ENCODE results near the gene NARF. TPM values are rescaled to one million over a fixed set of nuclear protein-coding genes. Genes with fewer than 3 reads are reported as not detected.

Gene NARF
- total RNA-seq, 1 donor from 2014 or later: 40.0 TPM

DNA sequence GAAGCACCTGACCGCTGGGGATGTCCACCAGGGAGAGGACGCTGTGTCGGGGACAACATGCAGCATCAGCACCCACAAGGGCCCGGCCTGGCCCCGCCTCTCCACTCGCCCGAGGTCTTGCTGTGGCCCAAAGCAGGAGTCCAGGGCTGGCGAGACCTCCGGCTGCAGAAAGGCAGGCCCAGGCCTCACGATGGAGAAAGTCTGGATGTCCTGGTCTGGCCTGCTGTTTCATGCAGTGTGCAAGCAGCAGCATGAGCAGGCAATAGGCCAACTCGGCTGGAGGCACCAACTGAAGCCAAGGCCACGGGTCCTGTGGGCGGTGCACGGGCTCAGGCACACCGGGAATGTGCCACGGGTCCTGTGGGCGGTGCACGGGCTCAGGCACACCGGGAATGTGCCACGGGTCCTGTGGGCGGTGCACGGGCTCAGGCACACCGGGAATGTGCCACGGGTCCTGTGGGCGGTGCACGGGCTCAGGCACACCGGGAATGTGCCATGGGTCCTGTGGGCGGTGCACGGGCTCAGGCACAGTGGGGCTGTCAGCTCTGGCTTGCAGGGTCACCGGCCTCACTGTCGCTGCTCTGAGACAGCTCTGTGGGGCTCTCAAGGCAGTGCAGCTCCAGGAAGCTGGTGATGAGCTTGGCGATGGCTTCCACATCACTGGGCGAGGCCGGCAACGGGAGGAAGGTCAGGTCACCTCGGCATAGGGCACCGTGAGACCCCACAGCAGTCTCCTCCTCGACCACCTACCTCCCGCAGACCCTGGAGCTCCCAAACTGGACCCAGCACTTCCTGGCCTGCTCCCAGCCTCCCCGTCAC, 14.9 kb upstream of the NARF start:
- DNase-seq (ENCODE audit: low read depth): no peak
- peaks cover 9% of the 10 kb centered on the region for H3K36me3 ChIP-seq (ENCODE audit: control insufficient read depth, insufficient read depth, low read length)
- H3K27me3 ChIP-seq (ENCODE audit: control insufficient read depth, insufficient read depth, low read length): no peaks in the 10 kb centered on the region
- TF ChIP-seq, protein P1, sequence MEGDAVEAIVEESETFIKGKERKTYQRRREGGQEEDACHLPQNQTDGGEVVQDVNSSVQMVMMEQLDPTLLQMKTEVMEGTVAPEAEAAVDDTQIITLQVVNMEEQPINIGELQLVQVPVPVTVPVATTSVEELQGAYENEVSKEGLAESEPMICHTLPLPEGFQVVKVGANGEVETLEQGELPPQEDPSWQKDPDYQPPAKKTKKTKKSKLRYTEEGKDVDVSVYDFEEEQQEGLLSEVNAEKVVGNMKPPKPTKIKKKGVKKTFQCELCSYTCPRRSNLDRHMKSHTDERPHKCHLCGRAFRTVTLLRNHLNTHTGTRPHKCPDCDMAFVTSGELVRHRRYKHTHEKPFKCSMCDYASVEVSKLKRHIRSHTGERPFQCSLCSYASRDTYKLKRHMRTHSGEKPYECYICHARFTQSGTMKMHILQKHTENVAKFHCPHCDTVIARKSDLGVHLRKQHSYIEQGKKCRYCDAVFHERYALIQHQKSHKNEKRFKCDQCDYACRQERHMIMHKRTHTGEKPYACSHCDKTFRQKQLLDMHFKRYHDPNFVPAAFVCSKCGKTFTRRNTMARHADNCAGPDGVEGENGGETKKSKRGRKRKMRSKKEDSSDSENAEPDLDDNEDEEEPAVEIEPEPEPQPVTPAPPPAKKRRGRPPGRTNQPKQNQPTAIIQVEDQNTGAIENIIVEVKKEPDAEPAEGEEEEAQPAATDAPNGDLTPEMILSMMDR (IDR thresholded peaks at IDR 0.05; ENCODE audit: insufficient read depth, low read length, severe bottlenecking): no peak
- peak; percentile 40 for FAIRE-seq
- no peak overlapping the region for H3K4me3 ChIP-seq (ENCODE audit: low read depth, low read length)

DNA sequence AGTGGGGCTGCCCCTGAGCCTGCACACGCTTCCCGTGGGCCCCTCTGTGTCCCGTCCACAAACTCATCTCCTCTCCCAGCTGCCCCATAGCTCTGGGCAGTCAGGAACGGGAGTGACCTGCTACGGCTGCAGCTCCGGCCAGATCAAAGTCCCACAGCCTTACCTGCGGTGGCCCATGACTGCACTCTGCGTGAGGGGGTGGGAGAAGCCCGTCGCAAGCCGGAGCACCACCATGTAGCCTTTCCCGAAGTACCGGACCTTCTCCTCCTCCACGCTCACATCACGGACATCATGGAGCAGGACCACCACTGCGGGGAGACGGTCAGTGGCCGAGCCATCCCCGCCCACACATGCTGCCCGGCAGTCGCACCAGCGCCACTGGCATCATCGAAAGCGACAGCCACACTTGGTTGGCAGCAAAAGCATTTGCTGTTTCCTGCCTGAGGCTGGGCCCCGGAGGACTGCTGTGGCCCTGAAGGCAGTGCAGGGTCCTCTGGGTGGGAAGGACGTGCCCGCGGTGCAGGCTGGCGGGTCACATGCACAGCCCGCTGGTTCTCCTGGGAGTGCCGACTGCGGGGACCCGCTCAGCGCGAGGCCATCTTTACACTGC, 14.2 kb upstream of the NARF start:
- TF ChIP-seq, protein P1 (IDR thresholded peaks at IDR 0.05; ENCODE audit: insufficient read depth, low read length, severe bottlenecking): no peak
- FAIRE-seq: no peak
- no peak overlapping the region for H3K4me3 ChIP-seq (ENCODE audit: low read depth, low read length)
- no peak for DNase-seq (ENCODE audit: low read depth)
- H3K36me3 ChIP-seq (ENCODE audit: control insufficient read depth, insufficient read depth, low read length): peaks cover 9% of the 10 kb centered on the region
- no peaks in the 10 kb centered on the region for H3K27me3 ChIP-seq (ENCODE audit: control insufficient read depth, insufficient read depth, low read length)

GRCh38 chr17:82444941-82445521, 13.5 kb upstream of the NARF start:
- H3K36me3 ChIP-seq (ENCODE audit: control insufficient read depth, insufficient read depth, low read length): peaks cover 9% of the 10 kb centered on the region
- no peaks in the 10 kb centered on the region for H3K27me3 ChIP-seq (ENCODE audit: control insufficient read depth, insufficient read depth, low read length)
- TF ChIP-seq, protein P1 (IDR thresholded peaks at IDR 0.05; ENCODE audit: insufficient read depth, low read length, severe bottlenecking): no peak
- FAIRE-seq (no peak), DNase-seq (ENCODE audit: low read depth) (no peak)
- no peak overlapping the region for H3K4me3 ChIP-seq (ENCODE audit: low read depth, low read length)

DNA sequence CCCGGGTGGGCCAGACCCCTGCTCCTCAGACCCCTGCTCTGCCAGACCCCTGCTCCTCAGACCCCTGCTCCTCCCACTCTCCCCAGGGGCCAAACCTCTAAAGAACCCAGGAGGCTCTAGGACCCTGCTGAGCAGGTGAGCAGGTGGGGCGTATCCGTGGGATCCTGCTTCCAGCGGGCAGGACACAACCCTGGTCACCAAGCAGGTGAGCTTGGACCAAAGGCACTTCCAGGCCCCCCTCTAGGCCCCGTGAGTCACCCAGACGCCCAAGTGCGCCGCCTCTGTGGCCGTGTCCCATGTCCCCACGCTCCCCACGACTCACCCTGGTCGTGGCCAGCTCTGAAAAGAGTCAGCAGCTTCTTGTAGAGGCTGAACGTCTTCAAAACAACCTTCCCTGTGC, 13.0 kb upstream of the NARF start:
- TF ChIP-seq, protein P1 (IDR thresholded peaks at IDR 0.05; ENCODE audit: insufficient read depth, low read length, severe bottlenecking): no peak
- H3K27me3 ChIP-seq (ENCODE audit: control insufficient read depth, insufficient read depth, low read length): no peaks in the 10 kb centered on the region
- no peak for DNase-seq (ENCODE audit: low read depth)
- no peak overlapping the region for H3K4me3 ChIP-seq (ENCODE audit: low read depth, low read length)
- H3K36me3 ChIP-seq (ENCODE audit: control insufficient read depth, insufficient read depth, low read length): peaks cover 9% of the 10 kb centered on the region
- FAIRE-seq: no peak

GRCh38 chr17:82446124-82446523, 12.4 kb upstream of the NARF start:
- Histone ChIP-seq H3K27me3 (ENCODE audit: control insufficient read depth, insufficient read depth, low read length) (no peaks in the 10 kb centered on the region), H3K36me3 (ENCODE audit: control insufficient read depth, insufficient read depth, low read length) (peaks cover 9% of the 10 kb centered on the region), H3K4me3 (ENCODE audit: low read depth, low read length) (no peak overlapping the region)
- FAIRE-seq (no peak), DNase-seq (ENCODE audit: low read depth) (no peak)
- TF ChIP-seq, protein P1 (IDR thresholded peaks at IDR 0.05; ENCODE audit: insufficient read depth, low read length, severe bottlenecking): no peak
